GM19240 (cell line): ENCODE results near the gene AAGAB.
"Not testable (repeated sequence)": the region's sequence is repeated elsewhere in the genome, so short reads cannot be mapped to it uniquely, and the experiment has no call there.

Experiments
- DNase-seq: peaks from one replicate; pipeline ENCODE4 v3.0.0; 2011; ENCODE audit warnings: low spot score; ENCODE audit not compliant: insufficient read length

The AAGAB gene

DNA sequence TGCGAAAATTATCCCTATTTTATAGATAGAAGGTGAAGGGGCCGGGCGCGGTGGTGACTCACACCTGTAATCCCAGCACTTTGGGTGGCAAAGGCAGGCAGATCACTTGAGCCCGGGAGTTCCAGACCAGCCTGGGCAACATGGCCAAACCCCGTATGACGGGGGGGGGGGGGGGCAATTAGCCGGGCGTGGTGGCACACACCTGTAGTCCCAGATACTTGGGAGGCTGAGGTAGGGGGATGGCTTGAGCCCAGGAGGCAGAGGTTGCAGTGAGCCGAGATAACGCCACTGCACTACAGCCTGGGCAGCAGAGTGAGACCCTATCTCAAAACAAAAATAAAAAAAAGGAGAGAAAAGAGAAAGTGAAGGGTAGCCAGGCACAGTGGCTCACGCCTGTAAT is 1.4 kb downstream of the AAGAB start:
- DNase-seq = no peak

DNA sequence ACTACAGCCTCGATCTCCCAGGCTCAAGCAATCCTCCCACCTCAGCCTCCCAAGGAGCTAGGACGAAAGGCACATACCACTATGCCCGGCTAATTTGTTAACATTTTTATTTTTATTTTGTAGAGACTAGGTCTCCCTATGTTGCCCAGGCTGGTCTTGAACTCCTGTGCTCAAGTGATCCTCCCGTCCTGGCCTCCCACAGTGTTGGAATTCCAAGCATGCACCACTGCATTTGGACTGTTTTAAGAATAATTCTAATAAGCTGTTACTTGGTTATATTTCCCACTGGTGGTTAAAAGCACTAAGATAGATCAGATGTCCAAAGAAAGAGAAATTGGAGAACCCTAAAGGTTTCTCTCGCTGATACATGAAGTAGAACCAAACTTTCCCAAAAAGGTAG is 3.1 kb downstream of the AAGAB start:
- no peak for DNase-seq

DNA sequence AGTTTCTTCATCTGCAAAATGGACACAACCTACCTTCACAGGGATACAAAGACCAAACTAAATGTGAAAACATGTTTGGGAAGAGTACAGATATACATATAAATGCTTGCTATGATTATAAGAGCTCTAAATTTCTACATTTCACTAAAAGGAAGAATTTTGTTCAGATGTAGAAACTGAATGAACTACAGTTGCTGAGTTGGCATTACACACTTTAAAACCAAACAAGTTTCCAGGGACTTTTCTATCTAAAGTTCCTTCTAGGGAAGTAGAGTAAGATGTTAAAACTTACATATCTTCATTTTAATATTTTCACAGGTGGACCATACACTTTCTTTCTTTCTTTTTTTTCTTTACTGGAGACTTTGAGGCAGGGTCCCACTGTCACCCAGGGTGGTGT is 4.6 kb downstream of the AAGAB start:
- no peak for DNase-seq

DNA sequence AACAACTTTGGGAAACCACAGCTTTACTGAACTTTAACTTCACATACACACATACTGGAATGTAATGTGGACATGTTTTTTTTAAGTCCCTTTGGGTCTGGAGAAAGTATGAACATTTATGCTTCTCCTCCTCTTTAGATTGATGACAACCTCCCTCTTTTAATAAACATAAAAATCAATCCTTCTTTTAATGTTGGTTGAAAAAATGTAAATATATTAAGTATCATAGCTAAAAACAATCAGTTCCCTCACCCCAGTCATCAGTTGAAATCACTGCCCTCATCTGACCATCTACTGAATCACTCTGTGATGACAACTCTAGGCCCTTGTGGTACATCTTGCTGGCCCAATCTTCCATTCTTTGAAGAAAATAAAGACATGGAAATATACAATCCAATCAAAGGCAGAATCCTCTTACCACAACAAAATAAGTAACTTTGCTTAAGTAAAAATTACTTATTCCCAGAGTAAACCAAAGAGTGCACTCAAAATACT is 6.4 kb downstream of the AAGAB start:
- no peak for DNase-seq

DNA sequence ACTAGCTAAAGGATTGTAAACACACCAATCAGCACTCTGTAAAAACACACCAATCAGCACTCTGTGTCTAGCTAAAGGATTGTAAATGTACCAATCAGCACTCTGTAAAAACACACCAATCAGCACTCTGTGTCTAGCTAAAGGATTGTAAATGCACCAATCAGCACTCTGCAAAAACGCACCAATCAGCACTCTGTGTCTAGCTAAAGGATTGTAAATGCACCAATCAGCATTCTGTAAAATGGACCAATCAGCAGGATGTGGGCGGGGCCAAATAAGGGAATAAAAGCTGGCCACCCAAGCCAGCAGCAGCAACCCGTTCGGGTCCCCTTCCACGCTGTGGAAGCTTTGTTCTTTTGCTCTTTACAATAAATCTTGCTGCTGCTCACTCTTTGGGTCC is 7.9 kb downstream of the AAGAB start:
- not testable (repeated sequence) for DNase-seq

DNA sequence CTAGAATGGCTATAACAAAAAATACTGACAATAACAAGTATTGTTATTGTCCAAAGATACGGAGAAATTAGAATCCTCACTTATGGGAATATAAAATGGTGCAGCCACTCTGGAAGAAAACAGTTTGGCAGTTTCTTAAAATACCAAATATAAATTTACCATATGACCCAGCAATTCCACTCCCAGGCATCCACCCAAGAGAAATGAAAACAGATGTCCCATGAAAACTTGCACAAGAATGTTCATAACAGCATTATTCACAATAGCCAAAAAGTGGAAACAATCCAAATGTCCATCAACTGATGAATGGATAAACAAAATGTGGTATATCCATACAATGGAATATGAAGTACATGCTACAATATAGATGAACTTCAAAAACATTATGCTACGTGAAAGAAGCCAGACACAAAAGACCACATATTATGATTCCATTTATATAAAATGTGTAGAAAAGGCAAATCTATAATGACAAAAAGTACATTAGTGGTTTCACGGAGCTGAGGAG is 9.4 kb downstream of the AAGAB start:
- no peak for DNase-seq

DNA sequence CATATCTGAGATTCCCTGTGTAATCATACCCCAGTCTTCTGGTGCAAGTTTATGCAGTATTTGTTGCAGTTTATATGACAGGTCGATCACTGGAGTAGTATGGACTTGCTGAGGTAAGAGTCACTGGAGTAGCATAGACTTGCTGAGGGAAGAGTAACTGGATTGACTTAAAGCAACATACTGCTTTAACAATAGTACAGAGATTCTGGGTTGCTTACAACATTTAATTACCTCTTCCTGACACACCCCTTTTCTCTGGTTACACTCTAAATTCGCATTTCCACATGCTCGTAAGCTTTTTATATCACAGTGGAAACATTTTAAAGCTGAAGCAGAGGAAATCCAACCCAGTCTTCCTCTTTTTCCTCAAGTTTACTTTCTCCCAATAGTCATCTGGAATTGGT is 11.8 kb downstream of the AAGAB start:
- DNase-seq = no peak

DNA sequence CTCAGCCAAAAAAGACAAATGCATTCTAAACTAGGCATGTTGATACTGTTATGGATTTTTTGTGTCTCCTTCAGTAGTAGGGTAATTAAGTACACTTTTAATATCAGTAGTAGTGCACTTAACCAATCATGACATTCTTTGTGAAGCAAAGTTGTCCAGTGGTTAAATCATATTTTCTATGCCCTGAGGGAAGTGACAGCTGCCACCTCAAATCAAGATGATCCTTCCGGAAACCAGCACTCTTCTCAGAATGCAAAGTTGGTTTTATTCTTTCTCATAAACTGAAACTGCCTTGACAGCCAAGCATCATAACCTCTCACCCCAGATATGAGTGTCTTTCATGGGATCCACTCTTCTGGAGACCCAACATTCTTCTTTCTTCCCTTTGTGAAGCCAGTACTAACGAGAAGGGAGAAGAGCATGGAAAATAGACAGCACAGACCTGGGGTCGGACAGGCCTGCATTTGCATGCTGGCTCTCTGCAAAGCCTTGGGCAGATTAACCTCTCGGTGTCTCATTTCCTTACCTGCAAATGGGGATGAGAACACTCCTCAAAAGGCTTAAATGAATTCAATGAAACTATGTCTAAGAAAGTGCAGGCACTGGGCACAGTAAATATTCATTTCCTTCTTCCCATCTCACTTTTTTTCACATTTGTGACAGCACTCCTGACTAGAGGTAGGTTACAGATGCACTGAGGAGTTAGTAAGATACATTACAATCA is 13.2 kb downstream of the AAGAB start:
- peak; percentile 43 for DNase-seq

DNA sequence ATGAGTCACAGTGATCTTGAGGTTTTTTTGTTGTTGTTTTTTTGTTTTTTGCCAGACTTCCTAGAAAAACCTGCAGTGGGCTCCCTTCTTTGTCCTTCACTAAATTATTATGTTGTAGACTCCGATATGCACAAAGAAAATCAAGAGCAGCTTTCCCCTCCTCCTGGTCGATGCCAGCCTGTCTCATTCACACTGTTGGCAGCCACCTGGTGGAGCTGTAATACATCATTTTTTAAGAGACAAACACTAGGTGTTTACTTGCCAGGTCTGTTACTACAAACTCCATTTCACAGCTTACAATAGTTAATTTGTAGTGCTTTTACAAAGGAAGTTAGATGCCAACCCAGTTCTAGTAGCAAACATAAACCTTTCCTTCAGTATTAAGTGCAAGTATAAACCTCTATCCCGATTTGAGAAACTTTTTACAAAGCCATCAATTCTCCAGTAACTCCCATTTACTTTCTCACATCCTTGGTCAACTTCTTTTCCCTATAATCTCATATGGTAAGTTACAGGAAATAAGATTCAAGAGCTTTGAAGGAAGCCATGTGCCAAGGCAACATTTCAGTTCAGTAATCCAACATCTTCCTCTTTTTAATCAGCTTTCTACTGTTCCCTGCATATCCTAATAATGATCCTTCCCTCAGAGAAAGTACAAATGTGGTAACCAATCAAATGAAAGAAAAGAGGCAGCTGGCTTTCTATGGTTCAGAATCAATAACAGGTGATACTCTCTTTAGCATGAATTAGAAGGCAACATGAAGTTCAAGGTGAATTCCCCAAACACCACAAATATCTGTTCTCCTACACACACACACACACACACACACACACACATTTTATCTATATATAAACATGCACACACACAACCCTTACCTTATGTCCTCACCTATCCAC is 14.0 kb downstream of the AAGAB start:
- no peak for DNase-seq

DNA sequence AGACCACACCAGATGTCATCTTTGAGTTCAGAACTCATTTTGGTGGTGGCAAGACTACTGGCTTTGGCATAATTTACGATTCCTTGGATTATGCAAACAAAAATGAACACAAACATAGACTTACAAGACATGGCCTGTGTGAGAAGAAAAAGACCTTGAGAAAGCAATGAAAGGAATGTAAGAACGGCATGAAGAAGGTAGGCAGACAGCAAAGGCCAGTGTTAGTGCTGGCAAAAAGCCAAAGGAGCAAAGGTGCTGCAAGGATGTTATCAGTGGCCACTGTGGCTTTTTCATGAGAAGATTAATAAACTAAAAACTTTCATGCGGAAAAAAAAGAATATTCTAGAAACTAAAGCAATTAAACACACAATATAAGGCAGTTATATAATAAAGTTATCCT is 21.9 kb downstream of the AAGAB start:
- DNase-seq = no peak

DNA sequence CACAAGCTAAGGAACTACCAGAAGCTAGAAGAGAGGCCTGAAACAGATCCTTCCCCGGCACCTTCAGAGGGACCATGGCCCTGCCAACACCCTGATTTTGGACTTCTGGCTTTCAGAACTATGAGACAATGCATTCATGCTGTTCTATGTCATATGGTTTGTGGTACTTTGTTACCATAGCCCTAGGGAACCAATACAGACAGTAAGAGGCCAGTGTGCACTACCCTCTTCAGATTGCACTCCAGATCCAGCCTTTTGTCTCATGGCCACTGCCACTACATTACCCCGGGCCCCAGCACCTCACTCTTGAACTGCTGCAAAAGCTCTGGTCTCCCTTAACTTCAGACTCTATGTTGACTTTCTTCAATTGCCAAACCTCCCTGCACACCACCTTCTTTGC is 24.0 kb downstream of the AAGAB start:
- DNase-seq = no peak

DNA sequence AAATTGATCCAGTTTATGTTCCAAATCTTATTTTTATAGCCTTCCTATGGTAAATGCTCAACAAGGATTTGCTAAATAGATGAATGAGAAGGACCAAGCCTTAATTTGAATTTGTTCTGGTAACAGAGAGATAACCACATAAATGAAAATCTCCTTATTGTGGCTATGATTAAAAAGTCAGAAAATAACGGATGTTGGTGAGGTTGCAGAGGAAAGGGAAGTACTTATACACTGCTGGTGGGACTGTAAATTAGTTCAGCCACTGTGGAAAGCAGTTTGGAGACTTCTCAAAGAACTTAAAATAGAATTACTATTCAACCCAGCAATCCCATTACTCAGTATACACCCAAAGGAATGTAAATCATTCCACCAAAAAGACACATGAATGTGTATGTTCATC is 26.2 kb downstream of the AAGAB start:
- DNase-seq = no peak

DNA sequence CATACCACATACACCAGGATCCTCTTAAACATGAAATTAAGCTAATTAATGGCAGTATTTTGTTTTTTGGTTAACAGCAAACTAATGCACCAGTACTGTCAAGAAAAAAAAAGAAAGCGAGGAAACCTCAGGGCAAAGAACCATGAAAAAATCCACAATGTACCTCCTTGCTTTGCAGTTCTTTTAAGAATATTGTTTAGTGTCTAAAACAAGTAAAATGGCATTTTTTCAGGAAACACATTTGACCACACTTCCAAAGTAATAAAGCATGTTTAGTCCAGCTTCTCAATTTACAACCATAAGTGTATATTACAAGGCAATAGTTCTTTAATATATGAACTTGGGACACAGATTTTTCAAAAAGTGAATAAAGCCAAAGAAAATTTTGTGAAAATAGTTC is 26.6 kb downstream of the AAGAB start:
- DNase-seq = no peak

DNA sequence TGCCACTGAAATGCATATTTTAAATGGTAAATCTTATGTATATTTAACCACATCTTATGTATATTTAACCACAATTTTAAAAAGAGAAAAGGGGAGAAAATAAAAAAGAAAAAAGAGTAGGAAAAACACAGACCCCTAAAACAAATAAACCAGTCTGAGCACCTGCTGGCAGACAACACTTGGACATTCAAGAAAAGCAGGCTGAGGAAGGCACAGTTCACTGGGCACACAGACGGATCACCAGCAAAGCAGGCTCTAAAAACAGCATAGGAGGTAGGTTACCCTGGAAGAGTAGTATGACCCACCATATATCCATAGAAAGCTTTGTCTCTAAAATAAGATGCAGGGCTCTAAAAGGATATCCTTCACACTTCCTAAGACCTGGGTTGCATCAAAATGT is 27.0 kb downstream of the AAGAB start:
- no peak for DNase-seq

DNA sequence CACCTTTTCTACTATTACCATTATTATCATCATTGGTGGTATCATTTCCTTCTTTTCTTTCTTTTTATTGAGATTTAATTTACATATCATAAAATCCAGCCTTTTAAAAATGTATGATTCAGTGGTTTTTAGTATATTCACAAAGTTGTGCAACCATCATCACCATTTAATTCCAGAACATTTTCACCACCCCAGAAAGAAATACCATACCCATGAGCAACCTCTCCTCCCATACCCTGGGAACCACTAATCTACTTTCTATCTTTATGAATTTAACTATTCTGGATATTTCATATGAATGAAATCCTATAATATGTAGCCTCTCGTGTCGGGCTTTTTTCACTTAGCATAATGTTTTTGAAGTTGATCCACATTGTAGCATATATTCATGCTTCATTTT is 29.1 kb downstream of the AAGAB start:
- no peak for DNase-seq

DNA sequence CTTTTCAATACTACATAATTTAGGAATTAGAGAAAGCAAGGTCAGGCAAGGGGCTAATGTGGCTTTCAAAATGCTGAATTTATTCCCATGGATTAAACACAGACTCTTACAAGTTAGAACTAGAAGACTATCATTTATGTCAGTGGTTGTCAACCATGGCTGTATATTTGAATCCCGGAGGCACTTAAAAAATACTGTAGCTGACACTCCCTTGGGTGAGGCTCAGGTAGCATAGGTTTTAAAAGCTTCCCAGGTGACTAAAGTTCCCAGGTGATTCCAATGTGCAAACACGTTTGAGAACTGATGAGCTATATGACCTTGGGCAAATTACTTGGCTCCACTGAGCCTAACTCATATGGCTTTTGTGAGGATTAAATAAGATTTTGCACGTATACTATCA is 29.6 kb downstream of the AAGAB start:
- DNase-seq = no peak

DNA sequence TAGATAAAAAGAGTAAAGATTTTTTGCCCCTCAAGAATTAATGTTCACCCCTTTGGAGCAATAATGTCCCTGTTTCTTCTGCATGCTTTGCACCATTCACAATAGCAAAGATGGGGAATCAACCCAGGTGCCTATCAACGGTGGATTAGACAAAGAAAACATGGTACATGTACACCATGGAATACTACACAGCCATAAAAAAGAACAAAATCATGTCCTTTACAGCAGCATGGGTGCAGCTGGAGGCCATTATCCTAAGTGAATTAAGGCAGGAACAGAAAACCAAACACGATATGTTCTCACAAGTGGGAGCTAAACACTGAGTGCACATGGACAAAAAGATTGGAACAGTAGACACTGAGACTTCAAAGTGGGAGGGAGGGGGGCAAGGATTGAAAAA is 35.2 kb downstream of the AAGAB start:
- no peak for DNase-seq

DNA sequence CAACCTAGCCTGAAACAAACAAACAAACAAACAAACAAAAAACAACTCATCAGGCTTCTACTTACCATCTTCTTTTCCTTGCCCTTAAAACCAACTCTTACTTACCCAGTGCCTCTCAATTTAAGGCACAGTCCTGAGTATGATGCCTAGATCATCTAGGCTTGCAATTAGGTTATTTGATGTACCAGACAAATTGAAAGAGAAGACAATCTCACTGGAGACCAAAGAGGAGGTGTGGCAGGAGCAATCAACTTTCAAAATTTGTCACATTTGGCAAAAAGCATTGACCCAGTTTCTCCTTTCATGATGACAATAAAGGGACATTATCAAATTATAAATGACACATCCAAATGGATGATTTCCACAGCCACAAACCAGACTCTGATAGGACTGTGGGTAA is 36.0 kb downstream of the AAGAB start:
- no peak for DNase-seq

DNA sequence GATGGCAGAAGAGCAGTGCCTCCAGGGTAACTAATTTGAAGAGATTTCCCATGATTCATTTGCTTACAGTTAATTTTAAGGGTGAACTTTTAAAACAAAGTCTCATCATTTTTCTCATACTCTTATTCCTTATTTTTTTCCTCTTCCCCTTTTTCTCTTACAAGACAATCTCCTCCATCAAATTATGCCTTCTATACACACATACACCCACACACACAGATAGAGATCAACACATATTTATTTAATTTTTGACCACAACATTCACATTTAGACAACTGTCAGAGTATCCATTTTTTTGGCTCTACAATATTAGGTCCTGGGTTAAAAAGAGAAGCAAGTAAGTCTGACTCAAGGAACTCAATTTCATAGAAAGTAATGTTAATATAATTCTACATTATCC is 37.6 kb downstream of the AAGAB start:
- no peak for DNase-seq

DNA sequence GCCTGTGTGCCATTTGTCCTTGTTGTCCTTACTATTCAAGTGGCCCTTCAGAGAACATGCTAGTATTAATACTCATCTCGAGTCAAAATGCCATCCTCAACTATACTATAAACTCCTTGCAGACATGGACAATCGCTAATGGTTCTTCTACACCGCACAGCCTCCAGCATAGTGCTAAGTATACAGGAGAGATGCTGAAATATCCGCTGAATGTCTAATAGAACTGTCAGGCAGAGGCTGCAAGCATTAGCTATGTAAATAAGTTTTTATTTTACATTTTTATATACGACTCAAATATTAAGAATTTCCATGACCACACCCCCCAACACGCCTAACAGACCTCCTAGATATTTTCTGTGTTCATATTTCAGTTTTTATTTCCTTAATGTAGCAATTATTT is 39.4 kb downstream of the AAGAB start:
- no peak for DNase-seq

DNA sequence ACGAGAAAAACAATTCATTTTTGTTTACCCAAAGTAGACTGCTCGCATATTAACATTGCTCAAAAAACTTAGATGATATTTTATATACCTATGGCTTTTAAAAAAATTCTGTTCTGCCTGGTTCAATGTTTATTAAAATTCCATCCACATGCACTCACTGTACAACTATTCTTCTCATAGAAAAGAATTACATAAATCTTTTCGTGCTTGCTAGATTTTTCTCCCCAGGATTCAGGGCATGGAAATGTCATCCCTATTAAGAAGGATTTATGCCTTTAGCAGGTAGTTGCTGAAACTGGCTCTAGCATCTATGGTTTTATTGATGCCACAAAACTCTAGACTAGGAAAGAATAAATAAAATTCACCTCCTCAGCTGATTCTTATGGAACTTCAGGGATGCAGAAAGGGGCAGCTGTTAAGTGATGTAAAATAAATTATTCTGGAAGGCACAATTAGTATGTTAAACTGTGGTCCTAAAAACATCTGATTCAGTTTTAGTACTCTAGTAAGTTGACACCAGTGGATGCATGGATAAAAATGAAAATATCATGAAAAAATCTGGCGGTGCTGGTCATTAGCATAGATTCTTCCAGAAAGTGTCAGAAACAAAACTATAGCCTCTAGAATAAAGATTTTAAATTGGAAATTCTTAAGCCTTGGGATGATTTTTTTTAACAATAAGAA is 41.6 kb downstream of the AAGAB start:
- no peak for DNase-seq
